Activated T-cell treated with anti-CD3 and anti-CD28 coated beads, Interleukin-2, amount 50 U/mL, for 1 hour (primary cell): ENCODE results near the gene SOD2.
"Not testable (repeated sequence)": the region's sequence is repeated elsewhere in the genome, so short reads cannot be mapped to it uniquely, and the experiment has no call there.

Experiments used
- DNase-seq: peaks from one replicate; pipeline ENCODE4 v3.0.0-alpha.2; 2020

Gene SOD2

DNA sequence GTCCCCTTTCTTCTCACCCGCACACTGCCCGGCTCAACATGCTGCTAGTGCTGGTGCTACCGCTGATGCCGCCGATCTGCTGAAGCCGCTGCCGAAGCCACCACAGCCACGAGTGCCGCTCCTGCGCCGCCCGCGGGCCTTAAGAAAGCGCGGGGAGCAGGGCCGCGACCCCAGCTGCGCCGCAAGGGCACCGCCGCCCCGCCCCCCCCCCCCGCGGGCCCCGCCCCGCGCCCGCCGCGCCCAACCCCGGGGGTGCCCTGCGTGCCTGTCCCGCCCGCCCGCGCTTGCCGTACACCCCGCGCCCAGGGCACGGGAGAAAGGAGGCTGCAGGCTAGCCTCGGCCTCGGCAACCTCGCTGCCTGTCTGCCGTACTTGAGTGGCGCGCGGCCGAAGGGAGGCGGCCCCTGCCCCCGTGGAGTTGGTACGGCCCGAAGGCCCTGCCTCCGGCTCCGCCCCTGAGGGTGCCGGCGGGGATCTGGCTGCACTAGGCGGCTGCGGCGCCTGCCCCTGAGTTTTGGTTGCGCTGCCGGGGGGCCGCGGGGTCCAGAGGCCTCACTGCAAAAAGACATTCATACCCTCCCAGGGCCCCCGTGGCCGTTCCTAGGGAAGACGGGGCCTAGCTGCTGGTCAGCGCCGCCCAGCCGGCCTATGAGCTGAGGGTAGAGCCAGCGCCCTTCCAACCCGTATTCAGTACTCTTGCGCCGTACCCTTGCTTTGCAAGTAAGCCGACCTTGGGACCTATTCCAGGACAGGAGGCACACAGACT lies at the start of gene SOD2:
SOD2 (minus strand) TSS at position 114 of the 766 bp plus-strand sequence; CDS start at position 40, 74 bp downstream.
- peak; percentile 91 for DNase-seq

DNA sequence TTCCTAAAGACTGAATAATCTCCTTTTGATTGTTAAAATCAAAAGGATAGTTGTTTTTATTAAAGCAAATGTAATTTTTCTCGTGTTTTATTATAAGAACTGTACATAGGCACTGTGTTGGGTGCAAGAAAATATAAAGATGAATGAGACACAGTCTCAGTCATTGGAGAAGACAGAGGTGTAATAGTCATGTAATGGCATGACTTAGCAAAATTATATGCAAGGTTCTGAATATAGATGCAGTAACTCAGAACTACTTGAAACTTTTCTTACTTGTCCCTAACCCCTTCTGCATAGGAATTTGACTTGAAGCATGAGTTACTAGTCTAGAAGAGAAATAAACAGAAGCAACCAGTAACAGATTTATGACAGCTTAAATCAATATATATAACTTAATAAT lies 49.1 kb upstream of the SOD2 start:
- DNase-seq, result no peak

DNA sequence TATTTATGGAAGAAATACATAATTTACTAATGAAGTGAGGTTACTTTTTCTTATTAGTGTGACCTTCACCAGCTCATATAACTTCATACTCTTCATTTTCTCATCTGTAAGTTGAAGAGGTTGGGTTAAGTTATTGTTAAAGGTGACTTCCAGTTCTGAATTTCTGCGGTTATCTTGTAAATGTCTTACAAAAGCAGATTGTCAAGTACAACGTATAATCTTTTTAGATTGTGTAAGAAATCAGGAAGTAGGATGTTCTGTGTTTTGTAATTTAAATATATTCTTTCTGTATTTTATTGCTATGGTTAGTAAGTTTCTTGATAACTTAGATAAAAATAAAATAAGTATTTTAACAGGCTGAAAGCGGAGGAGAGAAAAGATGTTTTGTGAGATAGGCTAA lies 46.3 kb upstream of the SOD2 start:
- DNase-seq, result no peak

DNA sequence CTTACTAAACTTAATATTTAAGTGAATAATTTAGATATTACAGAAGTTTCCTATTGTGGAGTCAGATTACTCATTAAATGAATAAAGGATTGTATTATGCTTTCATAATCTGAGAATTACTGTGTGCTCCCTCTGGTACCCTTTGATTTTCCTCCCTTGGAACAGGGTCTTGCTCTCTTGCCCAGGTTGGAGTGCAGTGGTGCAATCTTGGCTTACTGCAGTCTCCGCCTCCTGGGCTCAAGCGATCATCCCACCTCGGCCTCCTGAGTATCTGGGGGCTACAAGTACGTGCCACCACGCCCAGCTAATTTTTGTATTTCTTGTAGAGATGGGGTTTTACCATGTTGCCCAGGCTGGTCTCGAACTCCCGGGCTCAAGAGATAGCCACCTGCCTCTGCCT lies 43.9 kb upstream of the SOD2 start:
- no peak for DNase-seq

DNA sequence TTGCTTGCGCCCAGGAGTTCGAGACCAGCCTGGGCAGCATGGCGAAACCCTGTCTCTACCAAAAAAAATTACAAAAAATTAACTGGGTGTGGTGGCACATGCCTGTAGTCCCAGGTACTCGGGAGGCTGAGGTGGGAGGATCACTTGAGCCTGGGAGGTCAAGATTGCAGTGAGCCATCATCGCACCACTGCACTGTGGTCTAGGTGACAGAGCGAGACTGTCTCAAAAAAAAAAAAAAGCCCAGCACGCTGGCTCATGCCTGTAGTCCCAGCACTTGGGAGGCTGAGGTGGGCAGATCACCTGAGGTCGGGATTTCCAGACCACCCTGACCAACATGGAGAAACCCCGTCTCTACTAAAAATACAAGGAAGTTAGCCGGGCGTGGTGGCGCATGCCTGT lies 40.4 kb upstream of the SOD2 start:
- not testable (repeated sequence) for DNase-seq

DNA sequence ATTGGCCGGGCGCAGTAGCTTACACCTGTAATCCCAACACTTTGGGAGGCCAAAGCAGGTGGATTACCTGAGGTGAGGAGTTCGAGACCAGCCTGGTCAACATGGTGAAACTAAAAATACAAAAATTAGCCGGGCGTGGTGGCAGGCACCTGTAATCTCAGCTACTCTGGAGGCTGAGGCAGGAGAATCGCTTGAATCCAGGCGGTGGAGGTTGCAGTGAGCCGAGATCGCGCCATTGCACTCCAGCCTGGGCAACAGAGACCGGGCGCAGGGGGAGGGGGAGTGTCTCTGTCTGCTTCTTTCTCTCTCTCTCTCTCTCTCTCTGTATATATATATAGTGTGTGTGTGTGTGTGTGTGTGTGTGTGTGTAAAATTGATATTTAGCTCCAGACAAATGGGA lies 39.5 kb upstream of the SOD2 start:
- not testable (repeated sequence) for DNase-seq

DNA sequence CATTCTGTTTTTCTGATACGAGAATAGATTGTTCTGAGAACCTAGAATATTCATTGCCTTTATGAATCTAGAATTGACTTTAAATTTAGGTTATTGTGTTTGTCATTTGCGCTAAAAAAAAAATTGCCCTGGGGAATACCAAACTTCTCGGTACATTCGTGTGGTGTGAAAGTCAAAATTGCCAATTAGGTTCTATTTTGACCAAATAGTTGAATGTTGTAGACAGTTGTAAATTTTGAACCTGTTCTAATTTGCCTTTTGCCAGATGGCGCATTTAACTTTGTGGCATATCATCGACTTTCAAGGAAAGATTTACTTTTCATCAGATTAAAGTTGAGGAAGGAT lies 37.3 kb upstream of the SOD2 start:
- no peak for DNase-seq

DNA sequence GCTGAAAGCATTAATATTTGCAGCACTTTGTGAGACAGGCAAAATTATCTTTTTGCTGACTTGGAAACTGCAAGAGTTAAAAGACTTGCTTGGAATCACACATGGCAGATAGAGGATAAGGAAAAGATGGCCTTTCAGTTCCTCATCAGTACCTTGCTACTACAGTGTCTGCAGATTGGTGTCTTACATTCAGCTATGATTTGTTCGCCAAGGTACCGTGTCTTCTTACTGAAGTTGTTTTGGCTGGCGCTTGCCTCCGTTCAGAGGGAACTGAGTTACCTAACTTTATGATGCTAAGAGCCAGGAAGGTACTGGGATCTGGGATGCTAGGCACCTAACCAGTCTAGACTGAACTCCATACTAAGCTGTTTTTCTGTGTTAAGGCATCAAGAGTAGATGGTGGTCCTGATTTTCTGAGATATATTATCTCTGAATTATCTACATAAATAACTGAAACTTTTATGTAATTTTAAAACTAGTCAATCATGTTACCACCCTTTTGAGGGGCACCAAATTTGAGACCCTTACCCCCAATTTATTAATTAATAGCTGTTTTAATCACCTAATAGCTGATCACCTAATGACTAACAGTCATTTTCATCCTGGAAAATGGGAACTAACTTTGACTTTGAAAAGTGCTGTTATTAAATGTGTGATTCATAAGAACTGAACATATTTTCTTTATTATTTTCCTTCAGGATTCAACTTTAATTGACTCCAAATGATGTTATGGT lies 36.7 kb upstream of the SOD2 start:
- DNase-seq, result no peak

DNA sequence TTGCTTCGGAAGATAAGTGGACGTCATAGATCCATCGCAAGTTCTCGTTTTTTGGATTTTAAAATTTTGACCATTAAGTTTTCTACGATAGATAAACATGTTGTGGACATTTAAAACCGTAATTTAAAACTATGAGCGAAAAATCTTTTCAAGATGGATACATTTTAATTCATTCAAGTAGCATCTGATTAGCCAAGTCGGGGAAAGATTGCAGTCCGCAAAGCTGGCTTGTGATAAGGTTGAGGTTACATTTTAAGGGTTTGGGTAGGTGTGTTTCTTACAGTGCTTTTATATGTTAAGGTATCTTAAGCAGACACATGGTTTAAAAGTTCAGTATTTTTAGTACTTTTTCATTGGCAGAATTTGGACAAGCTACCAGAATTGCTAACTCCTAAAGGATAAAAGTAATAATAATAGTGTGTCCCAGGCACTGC lies 35.5 kb upstream of the SOD2 start:
- DNase-seq, result no peak

DNA sequence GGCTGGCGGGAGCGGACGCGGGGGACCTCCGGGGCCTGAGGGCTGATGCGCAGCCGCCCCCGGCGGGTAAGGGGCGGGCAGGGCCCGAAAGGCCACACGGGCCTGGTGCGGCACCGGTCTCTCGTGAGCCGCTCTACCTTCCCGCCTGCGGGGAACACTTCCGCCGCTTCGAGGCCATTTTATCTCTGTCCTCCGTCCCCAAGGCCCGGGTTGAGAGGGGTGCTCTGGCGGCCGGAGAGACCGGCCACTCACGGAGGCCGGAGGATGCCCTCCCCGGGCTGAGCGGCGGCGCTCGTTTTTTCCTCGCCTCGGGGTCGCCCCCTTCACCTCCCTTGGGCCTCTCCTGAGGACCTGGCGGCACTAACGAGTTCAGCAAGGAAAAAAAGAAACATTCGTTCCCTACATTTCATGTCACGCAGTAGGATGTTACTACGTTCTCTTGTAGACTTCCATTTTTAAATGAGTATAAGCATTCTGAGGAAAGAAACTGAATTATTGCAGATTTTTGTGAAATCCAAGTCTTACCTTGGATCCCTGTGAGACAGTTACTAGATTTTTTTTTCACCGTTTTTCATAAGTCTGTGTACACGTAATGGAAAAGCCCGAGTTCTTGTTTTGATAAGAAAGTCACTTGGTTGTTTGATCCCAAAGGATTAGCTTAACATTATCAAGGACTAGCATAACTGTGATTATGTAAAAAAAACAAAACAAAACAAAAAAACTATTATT lies 34.8 kb upstream of the SOD2 start:
- no peak for DNase-seq

DNA sequence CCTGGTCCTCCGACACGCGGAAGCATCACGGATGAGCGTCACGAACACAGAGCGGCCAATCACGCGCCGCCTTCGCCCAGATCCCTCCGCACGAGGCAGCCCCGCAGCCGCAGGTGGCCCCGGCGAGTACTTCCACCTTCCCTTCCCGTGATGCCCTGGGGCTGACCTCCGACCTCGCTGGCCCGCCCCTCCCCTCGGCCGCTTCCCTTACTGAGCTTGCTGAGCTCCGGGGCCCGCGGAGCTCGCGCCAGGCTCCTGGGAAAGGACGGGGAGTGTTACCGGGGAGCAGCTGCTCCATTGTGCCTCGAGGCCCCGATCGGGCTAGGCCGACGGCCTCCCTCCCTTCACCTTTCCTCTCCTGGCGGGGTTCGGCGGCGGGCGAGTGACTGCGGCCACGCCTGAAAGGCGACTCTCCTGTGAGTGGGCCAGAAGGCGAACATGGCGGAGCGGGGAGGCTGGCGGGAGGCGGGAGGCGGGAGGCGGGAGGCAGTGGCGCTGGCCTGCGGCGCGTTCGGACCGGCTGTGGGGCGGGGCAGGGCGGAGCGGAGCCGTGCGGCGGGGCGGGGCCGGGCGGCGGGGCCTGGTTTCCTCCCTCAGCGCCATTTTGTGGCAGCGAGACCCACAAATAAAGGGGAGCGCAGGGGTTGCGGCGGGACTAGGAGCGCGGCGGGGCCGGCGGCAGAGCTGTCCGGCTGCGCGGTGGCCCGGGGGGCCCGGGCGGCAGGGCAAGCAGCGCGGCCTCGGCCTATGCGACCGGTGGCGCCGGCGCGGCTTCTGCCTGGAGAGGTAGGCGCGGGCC lies 34.1 kb upstream of the SOD2 start, which contains the start of gene WTAP:
WTAP (plus strand) TSS at position 589 of the 799 bp plus-strand sequence. CDS start 8,760 bp downstream, outside the sequence.
- peak; percentile 96 for DNase-seq

DNA sequence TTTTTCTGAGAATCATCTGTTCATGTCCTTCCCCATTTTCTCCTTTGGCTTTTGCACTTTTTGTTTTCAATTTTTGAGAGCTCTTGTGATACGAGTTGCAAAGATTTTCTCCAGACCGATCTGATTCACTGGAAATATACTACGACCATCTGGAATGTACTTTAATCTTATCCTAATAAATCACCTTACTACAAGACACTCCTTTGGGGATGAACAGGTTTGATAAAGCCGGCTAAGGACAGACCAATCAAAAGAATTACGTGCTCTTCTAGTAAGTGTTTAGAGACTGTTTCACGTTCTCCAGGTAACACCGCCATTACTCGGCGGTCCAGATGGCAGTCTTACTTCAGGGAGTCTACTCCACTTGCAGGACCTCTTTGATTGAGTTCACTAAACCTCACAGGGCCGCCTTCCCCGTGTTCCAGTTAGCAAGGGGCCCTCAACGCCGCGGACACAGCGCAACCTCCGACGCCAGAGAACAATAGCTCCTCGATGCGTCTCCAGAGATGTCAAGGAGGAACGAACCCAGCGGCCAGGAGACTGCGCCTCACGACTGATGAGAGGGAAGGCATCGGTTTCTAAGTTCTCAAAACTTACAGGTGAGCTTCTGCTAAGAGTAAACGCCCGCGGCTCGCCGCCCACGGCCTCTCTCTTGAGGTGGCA lies 33.3 kb upstream of the SOD2 start:
- no peak for DNase-seq

DNA sequence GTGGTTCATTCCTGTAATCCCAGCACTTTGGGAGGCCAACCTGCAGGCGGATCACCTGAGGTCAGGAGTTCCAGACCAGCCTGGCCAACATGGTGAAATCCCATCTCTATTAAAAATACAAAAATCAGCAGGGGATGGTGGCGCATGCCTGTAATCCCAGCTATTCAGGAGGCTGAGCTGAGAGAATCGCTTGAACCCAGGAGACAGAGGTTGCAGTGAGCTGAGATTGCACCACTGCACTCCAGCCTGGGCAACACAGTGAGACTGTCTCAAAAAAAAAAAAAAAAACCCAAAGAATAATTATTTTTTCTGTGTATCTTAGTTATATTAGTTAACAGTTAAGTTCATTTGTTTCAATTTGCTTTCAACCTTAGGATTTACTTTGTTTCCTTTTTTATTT lies 32.2 kb upstream of the SOD2 start:
- not testable (repeated sequence) for DNase-seq

DNA sequence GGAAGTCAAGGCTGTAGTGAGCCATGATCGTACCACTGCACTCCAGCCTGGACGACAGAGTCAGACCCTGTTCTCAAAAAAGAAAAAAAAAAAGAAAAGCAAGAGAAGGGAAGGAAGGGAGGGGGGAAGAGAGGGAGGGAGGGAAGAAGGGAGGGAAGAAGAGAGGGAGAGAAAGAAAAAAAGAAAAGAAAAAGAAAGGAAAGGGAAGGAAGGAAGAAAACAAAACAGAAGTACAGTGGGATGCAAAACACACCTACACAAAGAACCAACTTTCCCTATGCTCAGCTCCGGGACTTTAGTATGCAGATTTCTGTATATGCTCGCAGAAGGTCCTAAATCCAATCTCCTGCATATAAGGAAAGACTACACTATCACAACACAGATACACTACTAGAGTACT lies 31.7 kb upstream of the SOD2 start:
- DNase-seq, result no peak

DNA sequence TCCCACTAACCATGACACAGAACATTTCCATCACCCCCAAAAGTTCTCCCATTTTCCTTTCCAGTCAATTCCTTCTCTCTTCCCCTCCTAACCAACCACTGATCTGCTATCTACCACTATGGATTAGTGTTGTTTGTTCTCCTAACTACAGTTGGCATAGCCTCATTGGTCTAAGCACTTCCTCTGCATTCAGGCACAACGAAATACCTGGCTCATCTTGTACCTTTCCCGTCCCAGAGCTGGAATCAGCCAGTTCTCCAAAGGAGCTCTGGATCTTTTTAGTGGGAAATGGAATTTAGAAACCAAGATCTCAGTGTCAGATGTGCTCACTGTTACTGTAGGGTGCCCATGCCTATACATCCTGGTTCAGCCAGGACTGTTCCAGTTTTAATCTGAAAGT lies 30.2 kb upstream of the SOD2 start:
- DNase-seq, result no peak

DNA sequence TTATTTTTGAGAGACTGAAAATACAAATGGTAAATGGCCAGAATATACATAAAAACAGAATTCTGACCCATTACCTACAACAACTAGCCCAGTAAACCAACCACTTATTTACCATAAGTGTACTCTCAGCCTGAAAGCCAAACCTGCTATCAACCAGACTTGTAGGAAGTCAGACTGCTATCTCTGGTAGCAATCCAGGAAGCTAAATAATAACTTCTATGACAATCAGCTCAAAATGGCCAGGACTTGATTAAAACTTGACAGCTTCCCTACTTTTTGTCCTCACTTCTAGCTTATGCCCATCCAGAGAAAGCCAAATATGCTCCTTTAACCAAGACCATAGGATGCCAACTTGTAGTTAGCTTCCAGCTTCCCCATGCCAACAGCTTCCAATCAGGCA lies 29.6 kb upstream of the SOD2 start:
- no peak for DNase-seq

DNA sequence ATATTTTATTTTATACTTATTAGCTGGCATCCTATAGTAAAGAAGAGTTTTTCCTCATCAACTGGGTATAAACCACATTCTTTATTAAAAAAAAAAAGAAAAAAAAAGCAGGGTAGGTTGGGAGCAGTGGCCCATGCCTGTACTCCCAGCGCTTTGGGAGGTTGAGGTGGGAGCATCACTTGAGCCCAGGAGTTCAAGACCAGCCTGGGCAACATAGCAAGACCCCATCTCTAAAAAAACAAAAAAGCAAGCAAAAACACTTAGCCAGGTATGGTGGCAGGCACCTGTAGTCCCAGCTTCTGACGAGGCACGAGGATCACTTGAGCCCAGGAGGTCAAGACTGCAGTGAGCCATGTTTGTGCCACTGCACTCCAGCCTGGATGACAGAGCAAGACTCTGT lies 28.9 kb upstream of the SOD2 start:
- not testable (repeated sequence) for DNase-seq

DNA sequence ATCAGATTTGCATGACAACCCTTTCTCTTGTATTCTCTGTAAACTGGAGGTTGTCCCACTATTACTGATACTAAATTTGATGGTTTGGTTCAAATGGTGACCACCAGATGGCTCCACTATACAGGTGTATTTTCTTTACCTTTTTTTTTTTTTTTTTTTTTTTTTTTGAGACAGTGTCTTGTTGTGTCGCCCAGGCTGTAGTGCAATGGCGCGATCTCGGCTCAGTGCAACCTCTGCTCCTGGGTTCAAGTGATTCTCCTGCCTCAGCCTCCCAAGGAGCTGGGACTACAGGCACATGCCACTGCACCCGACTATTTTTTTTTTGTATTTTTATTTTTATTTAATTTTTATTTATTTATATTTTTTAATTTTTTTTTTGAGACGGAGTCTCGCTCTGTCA lies 27.7 kb upstream of the SOD2 start:
- DNase-seq, result no peak

DNA sequence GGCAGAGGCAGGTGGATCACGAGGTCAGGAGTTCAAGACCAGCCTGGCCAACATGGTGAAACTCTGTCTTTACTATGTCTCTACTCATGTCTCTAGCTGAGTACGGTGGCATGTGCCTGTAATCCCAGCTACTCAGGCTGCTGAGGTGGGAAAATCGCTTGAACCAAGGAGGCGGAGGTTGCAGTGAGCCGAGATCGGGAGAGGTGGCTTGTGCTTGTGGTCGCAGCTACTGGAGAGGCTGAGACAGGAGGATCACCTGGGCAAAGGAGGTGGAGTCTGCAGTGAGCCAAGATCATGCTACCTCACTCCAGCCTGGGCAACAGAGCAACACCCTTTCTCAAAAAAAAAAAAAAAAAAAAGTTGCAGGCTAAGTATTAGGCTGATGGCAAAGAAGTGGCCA lies 26.2 kb upstream of the SOD2 start:
- DNase-seq, result no peak

DNA sequence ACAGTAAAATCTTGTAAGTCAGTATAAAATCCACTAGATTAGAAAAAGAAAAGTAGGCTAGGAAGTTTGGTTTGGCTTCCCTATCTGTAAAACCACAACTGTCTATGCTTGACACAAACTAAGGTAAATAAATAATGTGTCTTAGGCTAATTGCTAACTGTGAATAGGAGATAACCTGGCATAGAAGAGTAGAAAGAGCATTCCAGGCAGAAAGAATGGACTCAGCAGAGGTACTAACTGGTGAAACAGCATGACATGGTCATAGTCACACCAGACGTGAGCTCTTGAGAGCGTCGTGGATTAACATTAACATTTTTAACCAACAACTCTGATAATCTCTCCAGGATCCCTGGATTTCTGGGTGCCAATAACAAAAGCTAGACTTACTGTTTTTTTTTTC lies 25.6 kb upstream of the SOD2 start:
- no peak for DNase-seq

DNA sequence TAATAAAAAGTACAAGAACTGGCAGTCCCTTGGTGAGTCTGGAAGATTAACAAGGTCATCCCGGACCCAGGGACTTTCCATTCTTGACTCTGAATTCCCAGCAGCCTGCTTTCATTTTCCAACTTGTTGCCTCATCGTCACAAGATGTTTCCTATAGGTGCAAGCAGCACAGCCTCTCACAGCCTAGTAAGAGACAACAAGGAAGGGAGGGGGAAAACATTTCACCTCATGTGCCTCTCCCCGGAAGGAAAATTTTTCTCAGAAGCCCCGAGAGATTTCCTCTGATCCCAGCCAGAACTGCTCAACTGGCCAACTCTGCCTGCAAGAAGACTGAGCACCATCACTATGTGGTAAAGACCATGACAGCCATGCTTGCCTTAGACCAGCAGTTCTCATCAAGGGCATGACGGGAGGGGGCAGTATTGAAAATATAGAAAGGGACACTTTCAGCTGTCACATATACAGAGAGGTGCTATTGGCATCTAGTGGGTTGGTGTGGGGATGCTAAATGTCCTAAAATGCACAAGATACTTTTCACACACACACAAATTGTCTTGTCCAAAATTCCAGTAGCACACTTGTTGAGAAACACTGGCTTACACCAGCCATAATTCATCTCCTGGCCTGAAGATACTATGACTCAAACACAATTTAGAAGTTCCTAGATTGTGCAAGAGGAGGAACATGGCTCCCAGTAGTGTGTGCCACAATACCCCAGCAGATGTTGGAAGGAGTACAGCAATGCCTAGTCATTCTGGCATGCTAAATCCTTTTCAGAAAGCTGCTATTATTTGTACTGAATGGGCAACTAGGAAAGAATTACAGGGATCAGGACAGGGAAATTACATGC lies 23.4 kb upstream of the SOD2 start:
- no peak for DNase-seq
